ENCODE data around the gene CYP1A1.
"Not testable (repeated sequence)": the region's sequence is repeated elsewhere in the genome, so short reads cannot be mapped to it uniquely, and the experiment has no call there.

The CYP1A1 gene

GRCh38 chr15:74733269-74733668 is 7.9 kb upstream of the CYP1A1 start:
- no peak for DNase-seq

- no peak for DNase-seq
Observed at GRCh38 chr15:74732846-74733245, 7.5 kb upstream of the CYP1A1 start.

- no peak for DNase-seq
Observed at GRCh38 chr15:74730619-74731316, 5.4 kb upstream of the CYP1A1 start.

- DNase-seq = not testable (repeated sequence)
Observed at GRCh38 chr15:74729372-74729771, 4.0 kb upstream of the CYP1A1 start.

- not testable (repeated sequence) for DNase-seq
Observed at GRCh38 chr15:74728699-74729098, 3.4 kb upstream of the CYP1A1 start.

- no peak for DNase-seq
Observed at GRCh38 chr15:74727727-74728126, 2.4 kb upstream of the CYP1A1 start.

GRCh38 chr15:74726774-74727164 is 1.4 kb upstream of the CYP1A1 start:
- DNase-seq = peak in 1 of 2 experiments; percentile 3

- peak; percentile 34 to 61 for DNase-seq
Observed at GRCh38 chr15:74725845-74726773, 781 bp upstream of the CYP1A1 start.

- DNase-seq = no peak
Observed at GRCh38 chr15:74724570-74725224, 631 bp downstream of the CYP1A1 start.

- DNase-seq = no peak
Observed at GRCh38 chr15:74723754-74724334, 1.5 kb downstream of the CYP1A1 start.

GRCh38 chr15:74723187-74723586 is 2.1 kb downstream of the CYP1A1 start:
- DNase-seq = no peak

- DNase-seq = no peak
Observed at GRCh38 chr15:74722591-74722990, 2.7 kb downstream of the CYP1A1 start.

GRCh38 chr15:74716651-74717050 is 8.7 kb downstream of the CYP1A1 start:
- DNase-seq = no peak

GRCh38 chr15:74712311-74712710 is 13.0 kb downstream of the CYP1A1 start:
- DNase-seq = no peak

GRCh38 chr15:74710319-74711094 is 14.8 kb downstream of the CYP1A1 start:
- DNase-seq = no peak

GRCh38 chr15:74709892-74710291 is 15.4 kb downstream of the CYP1A1 start:
- no peak for DNase-seq

GRCh38 chr15:74709011-74709410 is 16.3 kb downstream of the CYP1A1 start:
- no peak for DNase-seq

- no peak for DNase-seq
Observed at GRCh38 chr15:74696808-74697207, 28.5 kb downstream of the CYP1A1 start.

- no peak for DNase-seq
Observed at GRCh38 chr15:74696398-74696729, 29.0 kb downstream of the CYP1A1 start.

- peak; percentile 83 to 84 for DNase-seq
Observed at GRCh38 chr15:74695597-74696397, 29.5 kb downstream of the CYP1A1 start, which contains the start of gene EDC3. Gene EDC3 (minus strand): TSS chr15:74696024. CDS start chr15:74675124, 20,900 bp downstream.

- DNase-seq = no peak
Observed at GRCh38 chr15:74692327-74692726, 33.0 kb downstream of the CYP1A1 start.

Measured in stimulated activated CD4-positive, alpha-beta T cell treated with anti-CD3 and anti-CD28 coated beads, Interleukin-4, amount 100 ng/mL, for 4 hours (primary cell).